ENCODE measurements around the gene CAVIN4.

CAVIN4 gene

GRCh38 chr9:100589582-100589981, 11.7 kb downstream of the CAVIN4 start:
- H3K4me3 ChIP-seq (ENCODE audit: low read length), result no peak overlapping the region
- DNase-seq (ENCODE audit: low read depth), result peak; percentile 41
- TF ChIP-seq CTCF (conservative IDR thresholded peaks at IDR 0.05; ENCODE audit: low read length), result no peak

GRCh38 chr9:100590481-100590880, 12.6 kb downstream of the CAVIN4 start:
- peak; percentile 46 for DNase-seq (ENCODE audit: low read depth)
- TF ChIP-seq CTCF (conservative IDR thresholded peaks at IDR 0.05; ENCODE audit: low read length), result no peak
- H3K4me3 ChIP-seq (ENCODE audit: low read length), result no peak overlapping the region

- no peak for DNase-seq (ENCODE audit: low read depth)
- H3K4me3 ChIP-seq (ENCODE audit: low read length), result no peak overlapping the region
- no peak for TF ChIP-seq CTCF (conservative IDR thresholded peaks at IDR 0.05; ENCODE audit: low read length)
Measured at GRCh38 chr9:100591139-100591538, 13.3 kb downstream of the CAVIN4 start.

GRCh38 chr9:100591639-100592412, 13.9 kb downstream of the CAVIN4 start:
- TF ChIP-seq CTCF (conservative IDR thresholded peaks at IDR 0.05; ENCODE audit: low read length), result no peak
- H3K4me3 ChIP-seq (ENCODE audit: low read length), result no peak overlapping the region
- DNase-seq (ENCODE audit: low read depth), result no peak

- H3K4me3 ChIP-seq (ENCODE audit: low read length), result no peak overlapping the region
- DNase-seq (ENCODE audit: low read depth), result peak; percentile 51
- peak; percentile 90 for TF ChIP-seq CTCF (conservative IDR thresholded peaks at IDR 0.05; ENCODE audit: low read length)
Measured at GRCh38 chr9:100595391-100596199, 17.7 kb downstream of the CAVIN4 start.

- TF ChIP-seq CTCF (conservative IDR thresholded peaks at IDR 0.05; ENCODE audit: low read length), result no peak
- no peak for DNase-seq (ENCODE audit: low read depth)
- H3K4me3 ChIP-seq (ENCODE audit: low read length), result no peak overlapping the region
Measured at GRCh38 chr9:100597236-100597635, 19.4 kb downstream of the CAVIN4 start.

Data from AG10803 (cell line).